Tibial artery (tissue), 4 donors: ENCODE measurements around the gene LPP.
A peak's percentile ranks its signal among the peaks of the same experiment; 100 is the strongest.
"Not testable (repeated sequence)": the region's sequence is repeated elsewhere in the genome, so short reads cannot be mapped to it uniquely, and the experiment has no call there.

Experiments
- DNase-seq, 2 donors: peaks; one replicate each; pipeline ENCODE4 v3.0.0-alpha.2; 2019
- H3K27ac ChIP-seq, 2 donors: fragments of 200-600 bp; sonication (generic) in 1 of 2; 1 replicate in 1 of 2; 2 replicates in 1 of 2; pipeline ENCODE4 v1.5.1; 2018 to 2019; ENCODE audit warnings: mild to moderate bottlenecking in 1 of 2
- H3K27me3 ChIP-seq, 2 donors: fragments of 200-600 bp; sonication (generic) in 1 of 2; one replicate each; pipeline versions ENCODE4 v1.5.1 to v1.6.0; 2016 to 2019
- H3K36me3 ChIP-seq, 3 donors: fragments of 200-600 bp; sonication (generic) in 2 of 3; one replicate each; pipeline ENCODE4 v1.5.1; 2016 to 2019; ENCODE audit warnings: mild to moderate bottlenecking in 2 of 3
- H3K4me1 ChIP-seq, 4 donors: fragments of 200-600 bp; sonication (generic) in 2 of 4; 1 replicate in 3 of 4; 2 replicates in 1 of 4; pipeline ENCODE4 v1.5.1; 2016 to 2019
- H3K4me3 ChIP-seq, 2 donors: fragments of 200-600 bp; sonication (generic) in 1 of 2; 1 replicate in 1 of 2; 2 replicates in 1 of 2; pipeline ENCODE4 v1.5.1; 2018 to 2019; ENCODE audit warnings: mild to moderate bottlenecking in 2 of 2
- H3K9me3 ChIP-seq, 3 donors: fragments of 200-600 bp; sonication (generic) in 1 of 3; one replicate each; pipeline ENCODE4 v1.5.1; 2016 to 2019
- intact Hi-C: fragments of 100-400 bp; cut with DNase I; formaldehyde crosslinking; loops from one replicate; pipeline ENCODE4 v1.15.0; 2023; ENCODE audit warnings: low total_unique reads
- TF ChIP-seq, protein P1 (sequence below), 2 experiments: fragments of 200-600 bp in 1 of 2; fragments of 450-650 bp in 1 of 2; IDR thresholded peaks; one replicate each; pipeline ENCODE4 v1.5.1; 2017 to 2019; ENCODE audit warnings: antibody characterized with exemption in 2 of 2, mild to moderate bottlenecking in 1 of 2, moderate library complexity in 1 of 2

LPP gene

DNA sequence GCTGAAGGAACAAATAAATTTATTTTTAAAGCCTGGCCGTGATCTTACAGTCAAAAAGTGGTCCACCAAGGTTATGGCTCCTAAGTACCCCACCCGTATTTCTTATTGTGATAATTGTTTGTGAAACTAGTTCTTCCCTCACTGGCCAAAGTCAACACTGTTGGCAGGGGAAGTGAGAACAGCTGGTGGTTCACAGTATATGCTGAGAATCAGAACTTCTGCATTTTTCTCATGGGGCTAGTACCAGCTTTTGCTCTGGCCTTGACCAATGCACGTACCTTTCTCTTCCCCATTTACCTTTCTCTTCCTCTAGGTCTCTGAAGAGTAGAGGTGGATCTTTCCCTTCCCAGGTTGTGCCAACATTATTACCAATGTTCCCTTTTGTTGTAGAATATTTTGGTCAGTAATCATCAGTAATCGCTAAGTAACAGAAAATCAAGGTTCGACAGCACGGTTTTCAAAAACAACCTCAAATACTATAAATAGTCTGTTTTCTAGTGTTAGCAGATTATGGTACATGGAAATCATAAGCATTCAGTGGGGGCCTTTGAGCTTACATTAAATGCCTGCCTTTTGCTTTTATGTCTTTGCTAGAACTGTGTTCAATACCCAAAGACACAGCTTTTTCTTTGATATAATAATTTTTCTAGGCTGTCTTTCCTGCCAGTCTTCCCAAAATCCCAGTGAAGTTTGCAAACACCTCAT is 268.0 kb downstream of the LPP start:
- Histone ChIP-seq H3K4me3 (no peak overlapping the region), H3K36me3 (no peaks in the 10 kb centered on the region), H3K4me1 (peaks cover 0 to 59% (median 22%) of the 10 kb centered on the region in 4 donors), H3K9me3 (no peaks in the 10 kb centered on the region), H3K27ac (peak overlapping the region; percentile 23 to 57), H3K27me3 (no peaks in the 10 kb centered on the region)
- DNase-seq: peak in 1 of 2 donors; percentile 38
- TF ChIP-seq, protein P1, sequence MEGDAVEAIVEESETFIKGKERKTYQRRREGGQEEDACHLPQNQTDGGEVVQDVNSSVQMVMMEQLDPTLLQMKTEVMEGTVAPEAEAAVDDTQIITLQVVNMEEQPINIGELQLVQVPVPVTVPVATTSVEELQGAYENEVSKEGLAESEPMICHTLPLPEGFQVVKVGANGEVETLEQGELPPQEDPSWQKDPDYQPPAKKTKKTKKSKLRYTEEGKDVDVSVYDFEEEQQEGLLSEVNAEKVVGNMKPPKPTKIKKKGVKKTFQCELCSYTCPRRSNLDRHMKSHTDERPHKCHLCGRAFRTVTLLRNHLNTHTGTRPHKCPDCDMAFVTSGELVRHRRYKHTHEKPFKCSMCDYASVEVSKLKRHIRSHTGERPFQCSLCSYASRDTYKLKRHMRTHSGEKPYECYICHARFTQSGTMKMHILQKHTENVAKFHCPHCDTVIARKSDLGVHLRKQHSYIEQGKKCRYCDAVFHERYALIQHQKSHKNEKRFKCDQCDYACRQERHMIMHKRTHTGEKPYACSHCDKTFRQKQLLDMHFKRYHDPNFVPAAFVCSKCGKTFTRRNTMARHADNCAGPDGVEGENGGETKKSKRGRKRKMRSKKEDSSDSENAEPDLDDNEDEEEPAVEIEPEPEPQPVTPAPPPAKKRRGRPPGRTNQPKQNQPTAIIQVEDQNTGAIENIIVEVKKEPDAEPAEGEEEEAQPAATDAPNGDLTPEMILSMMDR (IDR thresholded peaks at IDR 0.05): no peak
- intact Hi-C loops: no loop called here

DNA sequence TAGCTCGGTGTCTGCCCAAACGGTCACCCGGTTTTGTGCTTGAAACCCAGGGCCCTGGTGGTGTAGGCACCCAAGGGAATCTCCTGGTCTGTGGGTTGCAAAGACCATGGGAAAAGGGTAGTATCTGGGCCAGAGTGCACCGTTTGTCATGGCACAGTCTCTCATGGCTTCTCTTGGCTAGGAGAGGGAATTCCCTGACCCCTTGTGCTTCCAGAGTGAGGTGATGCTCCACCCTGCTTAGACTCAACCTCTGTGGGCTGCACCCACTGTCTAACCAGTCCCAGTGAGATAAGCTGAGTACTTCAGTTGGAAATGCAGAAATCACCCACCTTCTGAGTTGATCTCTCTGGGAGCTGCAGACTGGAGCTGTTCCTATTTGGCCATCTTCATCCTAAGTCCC is 274.0 kb downstream of the LPP start:
- peak overlapping the region; percentile 19 to 44 for H3K27ac ChIP-seq
- peaks cover 0 to 72% (median 27%) of the 10 kb centered on the region in 4 donors for H3K4me1 ChIP-seq
- intact Hi-C loops, H3K4me3 ChIP-seq, H3K36me3 ChIP-seq, DNase-seq, H3K27me3 ChIP-seq, H3K9me3 ChIP-seq: not testable (repeated sequence)

DNA sequence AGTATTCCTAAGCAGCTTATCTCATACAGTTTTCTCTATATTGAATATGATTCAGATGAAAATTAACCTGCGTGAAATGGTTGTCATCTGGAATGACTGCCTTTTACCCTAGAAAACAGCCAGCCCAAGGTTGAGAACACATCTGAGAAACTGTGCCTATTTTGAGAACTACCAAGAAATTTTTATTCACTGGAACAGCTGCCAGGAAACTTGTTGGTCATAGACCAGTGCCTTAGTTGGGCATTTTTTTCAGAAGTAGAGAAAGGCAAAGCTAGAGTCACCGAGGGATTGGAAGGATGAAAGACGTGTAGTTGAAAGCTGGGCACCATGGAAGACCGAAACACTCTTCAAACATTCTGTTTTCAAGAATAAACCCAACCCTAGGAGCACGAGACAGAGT is 277.1 kb downstream of the LPP start:
- TF ChIP-seq, protein P1 (IDR thresholded peaks at IDR 0.05): no peak
- Histone ChIP-seq H3K4me1 (peaks cover 0 to 89% (median 33%) of the 10 kb centered on the region in 4 donors), H3K27ac (peak overlapping the region; percentile 68 to 75)

DNA sequence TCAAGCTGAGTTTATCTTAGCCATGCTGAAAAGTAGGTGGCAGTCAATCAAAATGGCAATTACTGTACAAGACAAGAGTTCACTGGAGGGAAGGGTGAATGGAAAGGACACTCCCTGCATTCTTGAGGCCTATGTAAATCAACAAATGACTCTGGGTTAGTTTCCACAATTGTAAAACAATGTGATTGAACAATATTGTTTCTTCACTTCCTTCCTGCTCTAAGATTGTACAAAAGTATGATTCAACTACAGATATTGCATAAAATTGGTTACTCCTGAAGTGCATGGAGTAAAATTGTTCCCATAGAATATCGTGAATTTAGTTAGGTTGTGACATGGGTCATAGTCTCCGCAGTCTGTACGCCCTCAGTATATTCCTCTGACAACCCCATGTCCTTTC is 277.6 kb downstream of the LPP start:
- intact Hi-C loops: no loop called here
- H3K4me1 ChIP-seq: peaks cover 0 to 88% (median 33%) of the 10 kb centered on the region in 4 donors
- H3K27ac ChIP-seq: peak overlapping the region; percentile 68 to 75
- TF ChIP-seq, protein P1 (IDR thresholded peaks at IDR 0.05): no peak
- no peak overlapping the region for H3K4me3 ChIP-seq
- H3K27me3 ChIP-seq: no peaks in the 10 kb centered on the region
- H3K9me3 ChIP-seq: no peaks in the 10 kb centered on the region
- no peak for DNase-seq
- H3K36me3 ChIP-seq: no peaks in the 10 kb centered on the region

More for the DNA sequence above, 277.1 kb downstream of the LPP start:
- intact Hi-C loops: no loop called here
- Histone ChIP-seq H3K36me3 (no peaks in the 10 kb centered on the region), H3K9me3 (no peaks in the 10 kb centered on the region), H3K4me3 (no peak overlapping the region), H3K27me3 (no peaks in the 10 kb centered on the region)
- no peak for DNase-seq

DNA sequence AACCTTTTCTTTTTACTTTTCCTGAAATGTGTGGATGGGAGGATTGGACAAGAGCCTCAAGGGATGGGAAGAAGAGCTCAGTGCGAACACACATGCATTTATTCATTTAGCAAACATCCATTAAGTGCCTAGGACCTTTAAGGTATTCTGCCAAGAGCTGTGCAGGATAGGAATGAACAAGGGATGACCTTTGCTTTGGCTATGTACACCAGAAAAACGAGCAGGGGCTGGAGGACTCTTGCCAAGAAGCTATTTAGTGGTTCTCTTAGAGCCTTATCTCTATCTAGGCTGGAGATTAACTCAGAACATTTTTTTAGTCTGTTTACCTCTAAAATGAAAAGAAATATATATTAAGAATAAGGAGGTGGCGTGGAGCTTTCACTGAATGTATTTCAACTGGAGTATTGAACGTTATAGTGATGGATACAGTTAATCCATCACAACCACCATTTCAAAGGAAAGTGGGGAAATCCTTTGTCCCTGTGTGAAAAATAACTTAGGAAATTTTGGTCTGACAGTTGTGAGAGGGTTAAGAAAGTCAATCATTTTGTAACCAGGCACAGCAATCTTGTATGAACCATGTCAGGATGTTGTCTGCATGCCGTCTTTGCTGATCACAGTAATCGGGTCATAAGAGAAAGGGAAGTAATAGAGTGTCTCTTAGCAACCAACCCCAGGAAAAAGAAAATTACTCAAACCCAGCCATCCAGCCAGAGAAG is 279.0 kb downstream of the LPP start:
- Histone ChIP-seq H3K27ac (peak overlapping the region; percentile 68 to 75), H3K9me3 (no peaks in the 10 kb centered on the region), H3K4me1 (peaks cover 0 to 95% (median 32%) of the 10 kb centered on the region in 4 donors), H3K27me3 (no peaks in the 10 kb centered on the region), H3K4me3 (no peak overlapping the region), H3K36me3 (no peaks in the 10 kb centered on the region)
- intact Hi-C loops: no loop called here
- peak in 1 of 2 donors; percentile 32 for DNase-seq
- TF ChIP-seq, protein P1 (IDR thresholded peaks at IDR 0.05): no peak

DNA sequence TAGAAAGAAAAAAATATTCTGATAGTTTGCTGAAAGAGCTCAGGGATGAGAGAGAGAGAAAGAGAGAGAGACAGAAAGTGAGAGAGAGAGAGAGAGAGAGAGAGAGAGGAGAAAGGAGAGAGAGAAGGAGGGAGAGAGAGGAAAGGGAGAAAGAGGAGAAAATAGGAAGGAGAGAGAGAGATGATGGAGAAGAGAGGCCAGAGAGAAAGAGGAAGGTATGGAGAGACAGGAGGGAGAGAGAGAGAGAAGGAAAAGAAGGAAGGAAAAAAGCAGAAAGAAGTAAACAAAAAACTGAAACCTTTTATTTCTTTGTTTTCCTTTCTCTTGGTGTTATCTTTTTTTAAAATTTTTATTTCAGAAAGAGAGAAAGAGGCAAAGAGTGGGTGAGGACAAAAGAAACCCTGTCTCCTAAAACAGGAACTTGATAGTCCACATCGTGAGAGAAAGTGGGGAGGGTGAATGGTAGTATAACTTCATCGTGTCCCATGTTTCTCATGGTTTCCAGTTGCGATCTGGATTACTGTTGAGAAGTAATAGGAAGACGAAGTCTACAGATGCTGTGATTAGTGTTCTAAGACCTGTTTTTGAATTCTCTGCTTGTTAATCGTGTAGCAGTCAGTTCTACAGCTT is 279.7 kb downstream of the LPP start:
- H3K36me3 ChIP-seq: no peaks in the 10 kb centered on the region
- no peaks in the 10 kb centered on the region for H3K27me3 ChIP-seq
- no peaks in the 10 kb centered on the region for H3K9me3 ChIP-seq
- peak overlapping the region; percentile 68 to 75 for H3K27ac ChIP-seq
- TF ChIP-seq, protein P1 (IDR thresholded peaks at IDR 0.05): peak in 1 of 2 experiments; percentile 6
- no peak for DNase-seq
- no peak overlapping the region for H3K4me3 ChIP-seq
- intact Hi-C loops: no loop called here
- H3K4me1 ChIP-seq: peaks cover 0 to 95% (median 36%) of the 10 kb centered on the region in 4 donors
